ENCODE data around the gene BDKRB1.

Gene BDKRB1

DNA sequence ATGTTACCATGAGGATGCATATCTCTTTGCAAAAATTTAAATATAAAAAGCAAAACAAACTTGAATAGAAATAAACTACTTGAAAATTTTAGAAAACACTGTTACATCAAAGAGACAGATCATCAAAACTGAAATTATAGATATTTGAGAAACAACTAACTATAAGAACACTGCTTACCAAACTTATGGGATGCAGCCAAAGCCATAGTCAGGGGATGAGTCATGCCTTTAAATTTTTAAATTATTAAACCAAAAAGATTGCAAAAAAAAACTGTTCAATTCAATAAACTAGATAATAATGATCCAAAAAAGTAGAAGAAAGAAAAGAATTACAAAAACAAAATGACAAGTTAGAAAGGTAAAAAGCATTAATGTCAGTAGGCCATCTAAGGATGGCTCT is 43.9 kb upstream of the BDKRB1 start:
- no peak for ATAC-seq (ENCODE audit: insufficient read depth, low read depth)
- Histone ChIP-seq H3K4me2 (ENCODE audit: insufficient read depth, low read length) (no peak overlapping the region), H3K27ac (ENCODE audit: low read length) (no peak overlapping the region), H3K27me3 (ENCODE audit: insufficient read depth, low read length, poor library complexity) (peaks cover 18% of the 10 kb centered on the region), H3K9ac (ENCODE audit: low read depth, low read length) (no peak overlapping the region), H3K4me3 (ENCODE audit: low read depth in 1 of 2, low read length in 2 of 2) (no peak overlapping the region), H3K79me2 (ENCODE audit: insufficient read depth, low read length) (no peaks in the 10 kb centered on the region), H2AFZ (ENCODE audit: low read depth, low read length) (no peak overlapping the region), H3K4me1 (ENCODE audit: insufficient read depth, low read length) (no peaks in the 10 kb centered on the region), H3K9me3 (ENCODE audit: insufficient read depth, low read length, severe bottlenecking) (no peaks in the 10 kb centered on the region), H3K36me3 (ENCODE audit: insufficient read depth, low read length) (no peaks in the 10 kb centered on the region), H4K20me1 (ENCODE audit: insufficient read depth, low read length) (no peaks in the 10 kb centered on the region)
- TF ChIP-seq EZH2 (IDR thresholded peaks at IDR 0.05; ENCODE audit: borderline replicate concordance, low read depth, low read length, severe bottlenecking), result no peak
- TF ChIP-seq CTCF (IDR thresholded peaks at IDR 0.05; ENCODE audit: borderline replicate concordance, extremely low read depth, low read length, poor library complexity, severe bottlenecking), result no peak
- no peak for DNase-seq

GRCh38 chr14:96212896-96213295 is 43.1 kb upstream of the BDKRB1 start:
- DNase-seq (no peak), ATAC-seq (ENCODE audit: insufficient read depth, low read depth) (no peak)
- no peaks in the 10 kb centered on the region for H3K9me3 ChIP-seq (ENCODE audit: insufficient read depth, low read length, severe bottlenecking)
- no peaks in the 10 kb centered on the region for H4K20me1 ChIP-seq (ENCODE audit: insufficient read depth, low read length)
- H2AFZ ChIP-seq (ENCODE audit: low read depth, low read length), result no peak overlapping the region
- H3K79me2 ChIP-seq (ENCODE audit: insufficient read depth, low read length), result no peaks in the 10 kb centered on the region
- H3K9ac ChIP-seq (ENCODE audit: low read depth, low read length), result no peak overlapping the region
- H3K4me1 ChIP-seq (ENCODE audit: insufficient read depth, low read length), result no peaks in the 10 kb centered on the region
- no peaks in the 10 kb centered on the region for H3K36me3 ChIP-seq (ENCODE audit: insufficient read depth, low read length)
- no peak overlapping the region for H3K4me3 ChIP-seq (ENCODE audit: low read depth in 1 of 2, low read length in 2 of 2)
- peaks cover 15% of the 10 kb centered on the region for H3K27me3 ChIP-seq (ENCODE audit: insufficient read depth, low read length, poor library complexity)
- TF ChIP-seq EZH2 (IDR thresholded peaks at IDR 0.05; ENCODE audit: borderline replicate concordance, low read depth, low read length, severe bottlenecking), result no peak
- no peak for TF ChIP-seq CTCF (IDR thresholded peaks at IDR 0.05; ENCODE audit: borderline replicate concordance, extremely low read depth, low read length, poor library complexity, severe bottlenecking)
- no peak overlapping the region for H3K27ac ChIP-seq (ENCODE audit: low read length)
- no peak overlapping the region for H3K4me2 ChIP-seq (ENCODE audit: insufficient read depth, low read length)

- Histone ChIP-seq H3K27ac (ENCODE audit: low read length) (no peak overlapping the region), H3K9ac (ENCODE audit: low read depth, low read length) (no peak overlapping the region), H3K79me2 (ENCODE audit: insufficient read depth, low read length) (no peaks in the 10 kb centered on the region), H4K20me1 (ENCODE audit: insufficient read depth, low read length) (no peaks in the 10 kb centered on the region), H3K27me3 (ENCODE audit: insufficient read depth, low read length, poor library complexity) (peaks cover 6% of the 10 kb centered on the region), H3K4me3 (ENCODE audit: low read depth in 1 of 2, low read length in 2 of 2) (no peak overlapping the region), H2AFZ (ENCODE audit: low read depth, low read length) (no peak overlapping the region), H3K36me3 (ENCODE audit: insufficient read depth, low read length) (no peaks in the 10 kb centered on the region), H3K4me1 (ENCODE audit: insufficient read depth, low read length) (no peaks in the 10 kb centered on the region), H3K4me2 (ENCODE audit: insufficient read depth, low read length) (no peak overlapping the region), H3K9me3 (ENCODE audit: insufficient read depth, low read length, severe bottlenecking) (no peaks in the 10 kb centered on the region)
- ATAC-seq (ENCODE audit: insufficient read depth, low read depth) (no peak), DNase-seq (no peak)
- TF ChIP-seq CTCF (IDR thresholded peaks at IDR 0.05; ENCODE audit: borderline replicate concordance, extremely low read depth, low read length, poor library complexity, severe bottlenecking) (no peak), EZH2 (IDR thresholded peaks at IDR 0.05; ENCODE audit: borderline replicate concordance, low read depth, low read length, severe bottlenecking) (no peak)
Observed at GRCh38 chr14:96213871-96214465, 42.0 kb upstream of the BDKRB1 start.
